HCT116 (cell line): ENCODE results near the gene ENGASE. TPM values are rescaled to one million over a fixed set of nuclear protein-coding genes. Genes with fewer than 3 reads are reported as not detected.

Source experiments
- ATAC-seq: fragments of 200-7000 bp; cut with Tn5 transposase; 2 replicates; pipeline ENCODE4 v1.9.1; 2020; ENCODE audit warnings: mild to moderate bottlenecking, moderate library complexity
- BruUV-seq: library from RNA; stranded (reverse); fragments of 400-500 nt; replicated peaks from 2 replicates; lab custom pipeline; 2021; lab: Mats Ljungman, UMichigan
- CTCF ChIA-PET: fragments of 300-600 bp; sonication (Branson Sonifier 250); formaldehyde crosslinking; loops from one replicate; lab custom pipeline; 2021; ENCODE audit warnings: antibody characterized with exemption; lab: Charles Lee
- POLR2A ChIA-PET: fragments of 300-600, 350-600 bp; sonication (Branson Sonifier 250); formaldehyde crosslinking; loops from one replicate; lab custom pipeline; 2021; ENCODE audit warnings: antibody characterized with exemption; lab: Charles Lee
- RAD21 ChIA-PET, 2 experiments: fragments of 300-600 bp; sonication (Branson Sonifier 250); formaldehyde crosslinking; loops; one replicate each; lab custom pipeline; 2023; ENCODE audit warnings: low total read pairs in 2 of 2; ENCODE audit not compliant: uncharacterized antibody in 2 of 2, unreplicated experiment in 2 of 2, low non-redundant PET in 1 of 2; lab: Charles Lee
- DNase-seq: peaks from one replicate; pipeline ENCODE4 v3.0.0-alpha.2; 2010; ENCODE audit warnings: low read depth, low spot score
- H2AFZ ChIP-seq: fragments of 200-600 bp; shearing (Covaris generic), sonication (generic); 2 replicates; pipeline ENCODE4 v1.6.1; 2017; ENCODE audit warnings: low read depth, mixed run types, mixed read lengths, antibody characterized with exemption, low read length; ENCODE audit not compliant: poor library complexity, severe bottlenecking
- H3K27ac ChIP-seq: 2 replicates; pipeline ENCODE4 v1.5.1; 2012; ENCODE audit warnings: low read depth, low read length
- H3K27me3 ChIP-seq: fragments of 200-600 bp; sonication (generic); 2 replicates; pipeline ENCODE4 v1.6.1; 2016; ENCODE audit warnings: mixed run types, low read length, mixed read lengths; ENCODE audit not compliant: insufficient read depth
- H3K36me3 ChIP-seq, 2 experiments: fragments of 200-500 bp in 1 of 2; fragments of 200-600 bp in 1 of 2; sonication (Bioruptor generic) in 1 of 2; sonication (generic) in 1 of 2; 2 replicates each; pipeline versions ENCODE4 v1.5.1 to v1.6.1; 2014 to 2016; ENCODE audit warnings: low read length in 2 of 2, inconsistent platforms in 1 of 2, mixed read lengths in 1 of 2, mixed run types in 1 of 2; ENCODE audit not compliant: insufficient read depth in 2 of 2, control insufficient read depth in 1 of 2
- H3K4me1 ChIP-seq, 2 experiments: fragments of 200-600 bp in 1 of 2; sonication (generic) in 1 of 2; 2 replicates each; pipeline versions ENCODE4 v1.5.1 to v1.6.1; 2012 to 2017; ENCODE audit warnings: low read length in 2 of 2, inconsistent platforms in 1 of 2, mild to moderate bottlenecking in 1 of 2, mixed read lengths in 1 of 2, mixed run types in 1 of 2, moderate library complexity in 1 of 2; ENCODE audit not compliant: insufficient read depth in 2 of 2, control insufficient read depth in 1 of 2
- H3K4me2 ChIP-seq: fragments of 200-600 bp; sonication (generic); 2 replicates; pipeline ENCODE4 v1.6.1; 2017; ENCODE audit warnings: mixed run types, low read length, mixed read lengths
- H3K4me3 ChIP-seq, 2 experiments: fragments of 200-600 bp in 1 of 2; sonication (generic) in 1 of 2; replicated peaks in 1 of 2; 2 replicates each; pipeline ENCODE4 v1.5.1; 2011 to 2016; ENCODE audit warnings: low read length in 2 of 2, control low read depth in 1 of 2, low read depth in 1 of 2, mild to moderate bottlenecking in 1 of 2, mixed read lengths in 1 of 2, mixed run types in 1 of 2
- H3K79me2 ChIP-seq: fragments of 200-600 bp; sonication (generic); 2 replicates; pipeline ENCODE4 v1.6.1; 2017; ENCODE audit warnings: mild to moderate bottlenecking, mixed run types, low read length, moderate library complexity, mixed read lengths; ENCODE audit not compliant: insufficient read depth
- H3K9ac ChIP-seq: fragments of 200-600 bp; sonication (generic); 2 replicates; pipeline ENCODE4 v1.6.1; 2016; ENCODE audit warnings: low read length, mixed read lengths
- H3K9me2 ChIP-seq: fragments of 200-600 bp; sonication (generic), shearing (Covaris generic); 2 replicates; pipeline ENCODE4 v1.6.1; 2017; ENCODE audit warnings: mixed run types, mild to moderate bottlenecking, moderate library complexity; ENCODE audit not compliant: insufficient read depth
- H3K9me3 ChIP-seq, 2 experiments: fragments of 200-500 bp in 1 of 2; fragments of 200-600 bp in 1 of 2; sonication (Bioruptor generic) in 1 of 2; sonication (generic) in 1 of 2; 2 replicates each; pipeline ENCODE4 v1.6.1; 2014 to 2017; ENCODE audit warnings: low read length in 2 of 2, mixed read lengths in 2 of 2, inconsistent platforms in 1 of 2, low read depth in 1 of 2, mild to moderate bottlenecking in 1 of 2, mixed run types in 1 of 2, moderate library complexity in 1 of 2; ENCODE audit not compliant: control insufficient read depth in 1 of 2, insufficient read depth in 1 of 2
- H4K20me1 ChIP-seq: fragments of 200-600 bp; sonication (generic), shearing (Covaris generic); 2 replicates; pipeline ENCODE4 v1.6.1; 2017; ENCODE audit warnings: mixed run types, mild to moderate bottlenecking, moderate library complexity; ENCODE audit not compliant: insufficient read depth
- CBX3 ChIP-seq: IDR thresholded peaks from 2 replicates; pipeline ENCODE4 v1.6.1; 2012; ENCODE audit warnings: low read depth
- EZH2phosphoT487 ChIP-seq: fragments of 200-600 bp; IDR thresholded peaks from 2 replicates; pipeline ENCODE4 v1.6.1; 2018; ENCODE audit warnings: antibody characterized with exemption, borderline replicate concordance
- FOSL1 ChIP-seq: IDR thresholded peaks from 2 replicates; pipeline ENCODE4 v1.6.1; 2012; ENCODE audit warnings: low read depth
- intact Hi-C: fragments of 100-400 bp; cut with micrococcal nuclease; formaldehyde crosslinking; loops from 2 replicates; pipeline ENCODE4 v1.10.0; 2022
- total RNA-seq: library from RNA; stranded (reverse); gene quantifications from one replicate; pipeline ENCODE4 v1.2.1, GENCODE V29; 2021; ENCODE audit not compliant: unreplicated experiment

ENGASE gene
- total RNA-seq, 1 experiment from 2014 or later, result 54.2 TPM

DNA sequence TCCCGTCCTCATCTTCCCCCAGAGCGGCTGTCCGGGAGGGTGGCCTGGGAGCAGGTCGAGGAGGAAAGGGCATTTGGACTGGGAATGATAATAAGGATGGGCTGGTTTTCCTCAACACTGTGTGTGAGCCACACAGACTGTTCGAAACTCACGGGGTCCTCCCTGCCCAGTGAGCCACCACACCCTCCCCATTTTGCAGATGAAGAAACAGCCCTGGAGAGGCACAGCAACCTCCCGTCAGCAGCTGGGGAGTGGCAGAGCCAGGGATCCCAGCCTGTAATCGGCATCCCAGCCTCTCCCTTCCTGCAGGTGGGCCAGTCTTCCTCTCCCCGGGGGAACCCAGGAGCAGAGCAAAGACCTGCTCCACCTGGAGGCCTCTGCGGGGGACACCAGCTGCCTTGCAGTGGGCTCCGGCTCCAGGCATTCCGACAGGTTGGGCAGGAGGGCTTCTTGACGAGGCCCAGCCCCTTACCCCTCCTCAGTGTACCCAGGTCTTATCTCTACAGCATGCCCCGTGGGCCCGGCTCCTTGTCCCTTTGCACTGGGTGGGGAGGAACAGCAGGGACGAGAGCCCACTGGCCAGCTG lies 23.8 kb downstream of the ENGASE start:
- ChIA-PET CTCF (interaction anchor here (1.6 kb wide), 1 partner anchor 11 kb away, joined by 6 read pairs; no protein-coding TSS in a partner anchor), POLR2A (no interaction called here), RAD21 (no interaction called here)
- TF ChIP-seq EZH2phosphoT487, result no peak
- TF ChIP-seq FOSL1, result no peak
- intact Hi-C loops, result no loop called here
- Histone ChIP-seq H3K27ac (no peak overlapping the region), H2AFZ (no peak overlapping the region), H3K36me3 (no peaks in the 10 kb centered on the region), H4K20me1 (no peaks in the 10 kb centered on the region), H3K4me1 (no peaks in the 10 kb centered on the region; a peak in 1 of 4 replicates), H3K27me3 (peaks cover 9% of the 10 kb centered on the region; the same call in 1 of the 2 replicates), H3K9me2 (no peaks in the 10 kb centered on the region), H3K4me3 (no peak overlapping the region), H3K4me2 (no peak overlapping the region), H3K9ac (no peak overlapping the region), H3K79me2 (no peaks in the 10 kb centered on the region), H3K9me3 (no peaks in the 10 kb centered on the region)
- no TSS peak for BruUV-seq
- DNase-seq (no peak), ATAC-seq (no peak)

DNA sequence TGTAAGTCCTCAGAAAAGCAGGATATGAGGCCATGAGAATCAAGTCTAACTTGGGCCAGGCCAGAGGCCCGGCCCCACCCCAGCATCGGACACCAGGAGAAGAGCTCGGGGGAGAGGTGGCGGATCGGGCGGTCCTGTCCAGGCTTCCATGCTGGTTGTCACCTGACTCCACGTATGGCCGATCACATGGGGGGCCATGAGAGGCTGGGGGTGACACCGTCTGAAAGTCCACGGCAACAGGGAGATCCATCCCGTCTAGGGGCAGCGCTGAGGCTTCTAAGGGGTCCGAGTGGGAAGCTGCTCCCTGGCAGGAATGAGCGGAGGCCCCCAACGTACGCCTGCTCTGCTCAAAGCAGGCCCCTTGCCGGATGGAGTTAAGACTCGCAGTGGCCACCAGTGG lies 25.8 kb downstream of the ENGASE start:
- H3K27ac ChIP-seq, result no peak overlapping the region
- peaks cover 9% of the 10 kb centered on the region; the same call in 1 of the 2 replicates for H3K27me3 ChIP-seq
- H3K9me2 ChIP-seq, result no peaks in the 10 kb centered on the region
- no peak overlapping the region for H3K9ac ChIP-seq
- ATAC-seq (no peak), DNase-seq (no peak)
- no peaks in the 10 kb centered on the region for H3K79me2 ChIP-seq
- no peaks in the 10 kb centered on the region; a peak in 1 of 4 replicates for H3K4me1 ChIP-seq
- no peaks in the 10 kb centered on the region for H3K36me3 ChIP-seq
- H3K4me2 ChIP-seq, result no peak overlapping the region
- CTCF ChIA-PET, result interaction anchor here (1.0 kb wide), 1 partner anchor 15 kb away, joined by 3 read pairs; no protein-coding TSS in a partner anchor
- no peaks in the 10 kb centered on the region for H4K20me1 ChIP-seq
- intact Hi-C loops, result no loop called here
- no peak overlapping the region for H3K4me3 ChIP-seq
- H2AFZ ChIP-seq, result no peak overlapping the region
- no TSS peak for BruUV-seq
- RAD21 ChIA-PET, result no interaction called here
- H3K9me3 ChIP-seq, result no peaks in the 10 kb centered on the region
- POLR2A ChIA-PET, result no interaction called here
- TF ChIP-seq CBX3, result no peak
